PFSK-1 (cell line): ENCODE results near the gene ROBO1.

ENCODE experiments used
- FOXP2 ChIP-seq: optimal IDR thresholded peaks from 2 replicates; pipeline ENCODE3; 2011; ENCODE audit warnings: borderline replicate concordance, control low read depth, inconsistent platforms; ENCODE audit not compliant: insufficient read depth; ENCODE audit errors: extremely low read length, extremely low read depth
- POLR2AphosphoS5 ChIP-seq: IDR thresholded peaks from 2 replicates; pipeline ENCODE4 v1.6.1; 2012; ENCODE audit warnings: low read depth, mild to moderate bottlenecking, control low read depth, low read length, moderate library complexity
- REST ChIP-seq, 2 experiments: IDR thresholded peaks; 2 replicates each; pipeline versions ENCODE4 v1.6.1 to v1.8.0; 2011 to 2012; ENCODE audit warnings: low read depth in 2 of 2, low read length in 2 of 2, control low read depth in 1 of 2, inconsistent platforms in 1 of 2, mild to moderate bottlenecking in 1 of 2, moderate library complexity in 1 of 2; ENCODE audit not compliant: insufficient read depth in 1 of 2
- SIN3A ChIP-seq: IDR thresholded peaks from 2 replicates; pipeline ENCODE4 v1.6.1; 2012; ENCODE audit warnings: mild to moderate bottlenecking, low read length, moderate library complexity, borderline replicate concordance; ENCODE audit not compliant: insufficient read depth
- TAF1 ChIP-seq: IDR thresholded peaks from 2 replicates; pipeline ENCODE4 v1.6.1; 2012; ENCODE audit warnings: low read length, control low read depth, borderline replicate concordance; ENCODE audit not compliant: insufficient read depth

The ROBO1 gene

GRCh38 chr3:78754066-78754743 lies 1013.6 kb downstream of the ROBO1 start:
- TF ChIP-seq POLR2AphosphoS5 (no peak), TAF1 (no peak), REST (IDR thresholded peaks at IDR 0.05; ENCODE audit: insufficient read depth in 1 of 2, low read depth in 2 of 2, low read length in 2 of 2) (no peak), FOXP2 (no peak), SIN3A (no peak)

GRCh38 chr3:78751266-78751665 lies 1016.5 kb downstream of the ROBO1 start:
- TF ChIP-seq SIN3A, result no peak
- no peak for TF ChIP-seq FOXP2
- no peak for TF ChIP-seq TAF1
- no peak for TF ChIP-seq REST (IDR thresholded peaks at IDR 0.05; ENCODE audit: insufficient read depth in 1 of 2, low read depth in 2 of 2, low read length in 2 of 2)
- no peak for TF ChIP-seq POLR2AphosphoS5

- TF ChIP-seq TAF1 (no peak), REST (IDR thresholded peaks at IDR 0.05; ENCODE audit: insufficient read depth in 1 of 2, low read depth in 2 of 2, low read length in 2 of 2) (no peak), SIN3A (no peak), FOXP2 (no peak), POLR2AphosphoS5 (no peak)
Measured at GRCh38 chr3:78749056-78749455, 1018.7 kb downstream of the ROBO1 start.

- TF ChIP-seq TAF1 (no peak), REST (IDR thresholded peaks at IDR 0.05; ENCODE audit: insufficient read depth in 1 of 2, low read depth in 2 of 2, low read length in 2 of 2) (no peak), SIN3A (no peak), FOXP2 (no peak), POLR2AphosphoS5 (no peak)
Measured at GRCh38 chr3:78745847-78746246, 1022.0 kb downstream of the ROBO1 start.

GRCh38 chr3:78742491-78742890 lies 1025.3 kb downstream of the ROBO1 start:
- TF ChIP-seq TAF1 (no peak), REST (IDR thresholded peaks at IDR 0.05; ENCODE audit: insufficient read depth in 1 of 2, low read depth in 2 of 2, low read length in 2 of 2) (no peak), SIN3A (no peak), POLR2AphosphoS5 (no peak), FOXP2 (no peak)
